ENCODE data around the gene TRIM39.

GRCh38 chr6:30312266-30312665, 14.5 kb upstream of the TRIM39 start:
- TF ChIP-seq ZNF140 (tag by site-specific recombination; IDR thresholded peaks at IDR 0.05) (no peak), BCL11A (tag by site-specific recombination; IDR thresholded peaks at IDR 0.05; ENCODE audit: low read depth) (no peak), ZNF555 (tag by site-specific recombination; conservative IDR thresholded peaks at IDR 0.05) (no peak), CTCF (tag by site-specific recombination; IDR thresholded peaks at IDR 0.05) (no peak), ZNF561 (tag by site-specific recombination; IDR thresholded peaks at IDR 0.05; ENCODE audit: borderline replicate concordance) (no peak), ZNF416 (tag by site-specific recombination; IDR thresholded peaks at IDR 0.05) (no peak)
